WI38 (cell line): ENCODE data around the gene ATXN7.

Experiments used
- H3K4me3 ChIP-seq: 2 replicates; pipeline ENCODE4 v1.5.1; 2011; ENCODE audit warnings: low read depth, mild to moderate bottlenecking, control low read depth, low read length
- TF ChIP-seq, protein P1 (sequence below): IDR thresholded peaks from 2 replicates; pipeline ENCODE4 v1.5.1; 2012; ENCODE audit warnings: low read depth, mild to moderate bottlenecking, control low read depth, low read length

The ATXN7 gene

DNA sequence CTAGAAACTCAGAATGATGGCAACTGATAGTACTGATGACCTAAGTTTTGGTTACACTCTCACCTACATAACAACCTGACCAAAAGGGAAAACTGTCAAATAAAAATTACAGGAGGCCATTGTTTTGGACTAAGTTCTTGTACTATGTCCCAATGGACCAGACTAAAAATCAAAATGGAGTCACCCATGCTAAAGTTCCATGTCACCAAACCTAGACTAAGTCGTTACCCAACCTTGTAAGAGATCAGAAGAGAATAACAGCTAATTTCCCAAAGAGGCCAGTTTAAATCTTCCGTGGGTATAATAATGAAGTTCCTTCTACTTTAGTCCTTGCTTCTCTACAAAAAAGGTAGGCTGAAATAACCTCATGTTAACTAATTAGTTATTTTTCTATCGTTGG lies 12.4 kb upstream of the ATXN7 start:
- no peak overlapping the region for H3K4me3 ChIP-seq
- TF ChIP-seq, protein P1, sequence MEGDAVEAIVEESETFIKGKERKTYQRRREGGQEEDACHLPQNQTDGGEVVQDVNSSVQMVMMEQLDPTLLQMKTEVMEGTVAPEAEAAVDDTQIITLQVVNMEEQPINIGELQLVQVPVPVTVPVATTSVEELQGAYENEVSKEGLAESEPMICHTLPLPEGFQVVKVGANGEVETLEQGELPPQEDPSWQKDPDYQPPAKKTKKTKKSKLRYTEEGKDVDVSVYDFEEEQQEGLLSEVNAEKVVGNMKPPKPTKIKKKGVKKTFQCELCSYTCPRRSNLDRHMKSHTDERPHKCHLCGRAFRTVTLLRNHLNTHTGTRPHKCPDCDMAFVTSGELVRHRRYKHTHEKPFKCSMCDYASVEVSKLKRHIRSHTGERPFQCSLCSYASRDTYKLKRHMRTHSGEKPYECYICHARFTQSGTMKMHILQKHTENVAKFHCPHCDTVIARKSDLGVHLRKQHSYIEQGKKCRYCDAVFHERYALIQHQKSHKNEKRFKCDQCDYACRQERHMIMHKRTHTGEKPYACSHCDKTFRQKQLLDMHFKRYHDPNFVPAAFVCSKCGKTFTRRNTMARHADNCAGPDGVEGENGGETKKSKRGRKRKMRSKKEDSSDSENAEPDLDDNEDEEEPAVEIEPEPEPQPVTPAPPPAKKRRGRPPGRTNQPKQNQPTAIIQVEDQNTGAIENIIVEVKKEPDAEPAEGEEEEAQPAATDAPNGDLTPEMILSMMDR, result no peak

DNA sequence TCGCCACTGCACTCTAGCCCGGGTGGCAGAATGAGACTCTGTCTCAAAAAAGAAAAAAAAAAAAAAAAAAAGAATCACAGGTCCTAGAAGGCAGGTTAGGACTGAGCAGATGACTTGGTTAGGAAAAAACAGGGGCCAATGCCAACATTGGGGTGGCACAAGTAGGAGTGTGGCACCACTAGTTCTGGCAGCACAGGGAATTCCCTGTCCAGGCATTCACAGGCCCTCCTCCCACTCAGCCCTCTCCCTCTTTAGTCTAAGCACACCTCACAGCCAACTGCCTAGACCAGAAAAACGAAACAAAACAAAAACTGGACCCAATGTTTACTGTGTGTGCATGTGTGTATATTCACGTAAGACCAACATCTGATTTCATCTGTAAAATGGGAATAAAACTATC lies 10.6 kb upstream of the ATXN7 start:
- TF ChIP-seq, protein P1, result no peak
- H3K4me3 ChIP-seq, result no peak overlapping the region

DNA sequence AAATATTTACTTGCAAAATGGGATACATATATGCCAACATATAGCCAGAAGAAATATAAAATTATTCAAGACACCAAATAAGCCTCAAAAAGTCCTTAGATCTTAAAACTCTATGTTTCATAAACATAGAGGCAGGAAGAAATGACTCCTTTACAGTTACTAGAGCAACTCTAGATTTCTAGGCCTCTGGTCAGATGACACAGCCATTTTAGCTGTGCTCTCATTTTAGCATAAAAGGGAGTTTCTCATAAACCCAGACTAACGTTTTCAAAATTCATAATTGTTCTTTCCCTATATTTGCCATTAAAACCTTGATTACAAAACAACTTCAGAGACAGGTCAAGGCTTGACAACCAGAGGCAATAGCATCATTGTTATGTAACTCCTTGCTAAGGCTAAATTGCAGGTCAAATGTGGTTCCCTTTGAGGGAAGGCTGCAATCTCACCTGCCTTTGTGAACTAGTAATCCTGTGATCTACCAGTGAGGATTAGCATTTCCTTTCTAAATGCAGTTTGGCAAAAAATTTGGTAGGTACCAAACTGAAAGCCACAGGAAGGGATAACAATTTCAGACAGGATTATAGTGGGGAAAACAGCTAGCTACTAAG lies 8.2 kb upstream of the ATXN7 start:
- TF ChIP-seq, protein P1, result no peak

DNA sequence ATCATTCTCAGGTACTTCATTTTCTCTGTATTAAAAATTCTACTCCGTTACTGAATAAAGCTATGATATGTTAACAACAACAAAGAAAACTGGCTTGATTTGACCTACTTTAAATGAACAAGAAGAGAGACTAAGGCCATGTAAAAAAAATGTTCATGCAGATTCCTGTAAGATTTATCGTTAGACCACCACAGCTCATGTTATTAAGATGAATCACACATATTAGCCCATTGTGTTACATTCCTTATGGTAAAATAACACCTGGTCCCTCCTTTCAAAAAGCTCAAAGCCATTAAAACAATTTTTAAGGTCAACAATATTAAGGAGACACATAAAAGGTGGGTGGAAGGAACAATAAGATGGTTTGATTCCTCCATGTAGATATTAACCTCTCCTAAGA lies 6.4 kb upstream of the ATXN7 start:
- H3K4me3 ChIP-seq, result no peak overlapping the region
- TF ChIP-seq, protein P1, result no peak

More for the DNA sequence above, 8.2 kb upstream of the ATXN7 start:
- no peak overlapping the region for H3K4me3 ChIP-seq

DNA sequence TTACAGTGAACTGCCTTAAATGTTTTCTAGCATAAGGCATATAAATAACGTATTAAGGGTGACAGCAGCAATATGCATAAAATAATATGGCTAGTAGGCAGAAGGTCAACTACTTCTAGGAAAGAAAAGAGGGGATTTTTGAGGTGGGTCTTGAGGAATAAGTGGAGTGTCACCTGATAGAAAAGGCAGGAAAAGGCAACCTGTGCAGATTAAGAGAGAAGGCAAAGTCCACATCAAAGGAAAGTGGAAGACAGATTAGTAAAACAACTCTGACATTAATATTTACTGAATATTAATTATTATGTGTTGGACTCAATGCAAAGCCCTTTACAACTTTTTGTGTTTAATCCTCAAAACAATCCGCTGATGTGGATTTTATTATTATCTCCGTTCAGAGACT lies 2.9 kb upstream of the ATXN7 start:
- no peak overlapping the region for H3K4me3 ChIP-seq
- TF ChIP-seq, protein P1, result no peak

DNA sequence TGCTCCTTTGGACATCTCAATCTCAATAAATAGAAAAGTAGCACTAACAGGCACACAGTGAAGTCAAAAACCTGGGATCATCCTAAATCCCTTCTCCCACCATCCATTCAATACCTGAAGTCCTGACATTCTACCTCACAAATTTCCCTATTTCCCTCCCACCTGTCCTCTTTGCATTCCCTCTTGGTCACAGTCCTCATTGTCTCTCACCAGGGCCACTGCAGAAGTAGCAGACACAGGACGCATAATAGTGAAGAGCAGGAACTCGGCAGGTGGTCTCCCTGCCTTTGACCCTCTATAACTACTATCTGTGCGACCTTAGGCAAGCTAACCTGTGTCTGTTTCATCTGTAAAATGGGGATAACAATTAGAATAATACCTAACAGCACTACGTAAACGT lies 2.4 kb upstream of the ATXN7 start:
- H3K4me3 ChIP-seq, result no peak overlapping the region
- TF ChIP-seq, protein P1, result no peak

DNA sequence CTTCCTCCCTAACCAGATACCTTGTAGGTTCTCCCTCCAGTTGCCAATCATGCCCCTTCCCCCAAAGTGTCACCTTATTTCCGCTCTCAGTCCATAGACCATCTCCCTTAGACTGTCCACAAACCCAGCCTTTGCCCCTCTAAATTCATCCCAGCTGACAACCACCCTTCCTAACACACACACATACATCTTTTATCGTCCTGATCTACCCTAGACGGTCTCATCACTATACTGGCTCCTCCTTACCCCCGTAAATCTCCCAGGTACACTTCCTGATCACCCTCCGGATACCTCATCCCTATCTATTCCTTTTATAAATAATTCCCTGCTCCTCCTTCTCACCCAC lies 890 bp upstream of the ATXN7 start:
- peak overlapping the region; percentile 89 for H3K4me3 ChIP-seq
- TF ChIP-seq, protein P1, result no peak
